Gastroesophageal sphincter (tissue), 4 donors: ENCODE measurements around the gene IL20RB. TPM values are rescaled to one million over a fixed set of nuclear protein-coding genes. Genes with fewer than 3 reads are reported as not detected.

Source experiments
- ATAC-seq: fragments of 150-250 bp; one replicate; pipeline ENCODE4 v1.9.1; 2016; ENCODE audit warnings: mild to moderate bottlenecking, moderate library complexity
- H3K27ac ChIP-seq, 4 donors: fragments of 200-600 bp; sonication (generic) in 3 of 4; 1 replicate in 3 of 4; 2 replicates in 1 of 4; pipeline ENCODE4 v1.5.1; 2016 to 2019
- H3K27me3 ChIP-seq: fragments of 200-600 bp; sonication (generic); one replicate; pipeline ENCODE4 v1.5.1; 2019
- H3K36me3 ChIP-seq, 2 donors: fragments of 200-600 bp; sonication (generic); one replicate each; pipeline ENCODE4 v1.5.1; 2019; ENCODE audit warnings: control low read depth in 1 of 2
- H3K4me1 ChIP-seq, 3 donors: fragments of 200-600 bp; sonication (generic); 1 replicate in 2 of 3; 2 replicates in 1 of 3; pipeline ENCODE4 v1.5.1; 2016 to 2019; ENCODE audit warnings: control low read depth in 2 of 3
- H3K4me3 ChIP-seq, 2 donors: fragments of 200-600 bp; sonication (generic); one replicate each; pipeline ENCODE4 v1.5.1; 2019; ENCODE audit warnings: mild to moderate bottlenecking in 1 of 2, moderate library complexity in 1 of 2
- H3K9me3 ChIP-seq, 3 donors: fragments of 200-600 bp; sonication (generic); one replicate each; pipeline ENCODE4 v1.5.1; 2017 to 2019; ENCODE audit warnings: control low read depth in 2 of 3
- CTCF ChIP-seq, 4 experiments: fragments of 200-600 bp in 2 of 4; fragments of 450-650 bp in 2 of 4; sonication (generic) in 1 of 4; IDR thresholded peaks; one replicate each; pipeline ENCODE4 v1.5.1; 2017 to 2019; ENCODE audit warnings: antibody characterized with exemption in 4 of 4, mild to moderate bottlenecking in 2 of 4, moderate library complexity in 2 of 4
- EP300 ChIP-seq: sonication (generic); formaldehyde crosslinking; IDR thresholded peaks from one replicate; pipeline ENCODE4 v1.6.1; 2017; ENCODE audit warnings: antibody characterized with exemption, mild to moderate bottlenecking
- POLR2A ChIP-seq, 2 donors: fragments of 450-650 bp; IDR thresholded peaks; one replicate each; pipeline ENCODE4 v1.6.1; 2017; ENCODE audit warnings: antibody characterized with exemption in 2 of 2, mild to moderate bottlenecking in 2 of 2, moderate library complexity in 1 of 2
- POLR2AphosphoS5 ChIP-seq: sonication (generic); formaldehyde crosslinking; IDR thresholded peaks from one replicate; pipeline ENCODE4 v1.6.1; 2017; ENCODE audit warnings: antibody characterized with exemption
- WGBS, 2 donors: methylation state at CpG; one replicate each; pipeline ENCODE4 v1.1.5; 2018; ENCODE audit warnings: low coverage in 1 of 2; 5-methylcytosine and 5-hydroxymethylcytosine counted together
- total RNA-seq, 4 donors: library from RNA; depleted of rRNA; stranded (reverse); fragments of >200 nt; gene quantifications; one replicate each; pipeline ENCODE4 v1.1.0, GENCODE V29; 2016

Gene IL20RB
- total RNA-seq, 4 donors from 2014 or later: 0.62 to 7.3 (median 1.0) TPM

- WGBS, 2 donors: 58% methylated on average over 1 of the region's 1 CpG; no CpG with 5 or more reads in 1 of the 2 donors
- ATAC-seq: no peak
- Histone ChIP-seq H3K27me3 (peaks cover 7% of the 10 kb centered on the region), H3K27ac (no peak overlapping the region), H3K9me3 (no peaks in the 10 kb centered on the region), H3K4me3 (no peak overlapping the region), H3K36me3 (no peaks in the 10 kb centered on the region), H3K4me1 (no peaks in the 10 kb centered on the region)
- no peak for TF ChIP-seq POLR2A (IDR thresholded peaks at IDR 0.05)
- no peak for TF ChIP-seq EP300
- TF ChIP-seq POLR2AphosphoS5: no peak
- TF ChIP-seq CTCF (IDR thresholded peaks at IDR 0.05): no peak
Measured at GRCh38 chr3:137052298-137052697, 94.5 kb downstream of the IL20RB start.

Other genes with a start within 250 kb of the IL20RB start
- gene STAG1, start 205.6 kb upstream of the IL20RB start, total RNA-seq: 10 to 100 TPM; 39.3 to 53.3 (median 51.3) TPM
- 1 to 10 TPM; 3.3 to 6.1 (median 5.4) TPM for gene SLC35G2, start 138.9 kb upstream of the IL20RB start, total RNA-seq
- 10 to 100 TPM; 35.4 to 44.6 (median 42.7) TPM for gene NCK1, start 95.8 kb upstream of the IL20RB start, total RNA-seq